Peyer's patch (tissue), 4 donors: ENCODE measurements around the gene NCKAP5.

Experiments used
- POLR2A ChIP-seq, 2 donors: fragments of 450-650 bp; IDR thresholded peaks; one replicate each; pipeline ENCODE4 v1.5.1; 2017; ENCODE audit warnings: antibody characterized with exemption in 2 of 2, mild to moderate bottlenecking in 2 of 2, moderate library complexity in 2 of 2
- TF ChIP-seq, protein P1 (sequence below), 6 experiments: fragments of 450-650 bp in 4 of 6; fragments of 200-600 bp in 2 of 6; sonication (generic) in 1 of 6; IDR thresholded peaks; one replicate each; pipeline ENCODE4 v1.5.1; 2017 to 2019; ENCODE audit warnings: antibody characterized with exemption in 6 of 6, mild to moderate bottlenecking in 3 of 6, moderate library complexity in 1 of 6

DNA sequence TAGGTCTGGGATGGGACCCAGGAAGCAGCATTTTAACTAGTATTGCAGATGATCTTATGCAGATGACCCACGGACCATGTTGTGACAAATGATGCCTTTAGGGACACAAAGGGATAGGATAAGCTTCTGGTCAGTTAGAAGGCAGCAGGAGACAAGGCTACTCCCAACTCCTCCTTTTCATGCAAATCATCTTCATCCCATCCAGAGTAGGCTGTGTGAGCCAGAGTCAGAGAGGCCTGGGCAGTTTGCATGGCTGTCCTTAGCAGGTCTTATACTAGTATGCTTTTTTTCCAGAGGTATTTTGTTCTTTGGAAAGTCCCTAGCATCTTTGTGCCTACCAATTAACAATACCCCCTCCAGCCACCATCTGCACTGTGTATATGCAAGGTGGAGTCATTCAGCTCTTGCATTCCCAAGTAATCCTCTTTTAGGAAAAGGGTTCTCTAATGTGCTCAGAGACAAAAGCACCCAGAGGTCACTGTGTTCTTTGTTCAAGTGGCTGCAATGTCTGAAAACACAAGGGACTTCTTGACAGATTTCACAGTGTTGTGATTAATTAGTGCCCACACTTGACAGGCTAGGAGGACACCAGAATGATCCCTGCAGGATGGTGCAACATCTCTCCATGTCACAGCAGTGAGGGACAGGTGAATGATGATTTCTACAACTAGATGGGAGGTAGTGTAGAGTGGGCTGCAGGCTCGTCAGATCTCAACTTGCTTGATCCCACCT, 225.8 kb downstream of the NCKAP5 start:
- TF ChIP-seq POLR2A (IDR thresholded peaks at IDR 0.05) = no peak
- TF ChIP-seq, protein P1, sequence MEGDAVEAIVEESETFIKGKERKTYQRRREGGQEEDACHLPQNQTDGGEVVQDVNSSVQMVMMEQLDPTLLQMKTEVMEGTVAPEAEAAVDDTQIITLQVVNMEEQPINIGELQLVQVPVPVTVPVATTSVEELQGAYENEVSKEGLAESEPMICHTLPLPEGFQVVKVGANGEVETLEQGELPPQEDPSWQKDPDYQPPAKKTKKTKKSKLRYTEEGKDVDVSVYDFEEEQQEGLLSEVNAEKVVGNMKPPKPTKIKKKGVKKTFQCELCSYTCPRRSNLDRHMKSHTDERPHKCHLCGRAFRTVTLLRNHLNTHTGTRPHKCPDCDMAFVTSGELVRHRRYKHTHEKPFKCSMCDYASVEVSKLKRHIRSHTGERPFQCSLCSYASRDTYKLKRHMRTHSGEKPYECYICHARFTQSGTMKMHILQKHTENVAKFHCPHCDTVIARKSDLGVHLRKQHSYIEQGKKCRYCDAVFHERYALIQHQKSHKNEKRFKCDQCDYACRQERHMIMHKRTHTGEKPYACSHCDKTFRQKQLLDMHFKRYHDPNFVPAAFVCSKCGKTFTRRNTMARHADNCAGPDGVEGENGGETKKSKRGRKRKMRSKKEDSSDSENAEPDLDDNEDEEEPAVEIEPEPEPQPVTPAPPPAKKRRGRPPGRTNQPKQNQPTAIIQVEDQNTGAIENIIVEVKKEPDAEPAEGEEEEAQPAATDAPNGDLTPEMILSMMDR (IDR thresholded peaks at IDR 0.05) = no peak
